ENCODE results near the gene SLC22A2.
"Not testable (repeated sequence)": the region's sequence is repeated elsewhere in the genome, so short reads cannot be mapped to it uniquely, and the experiment has no call there.

- TF ChIP-seq EP300 (IDR thresholded peaks at IDR 0.05; ENCODE audit: low read depth); POLR2A (IDR thresholded peaks at IDR 0.05); POLR2AphosphoS5 (IDR thresholded peaks at IDR 0.05): not testable (repeated sequence)
- TF ChIP-seq, protein P1, sequence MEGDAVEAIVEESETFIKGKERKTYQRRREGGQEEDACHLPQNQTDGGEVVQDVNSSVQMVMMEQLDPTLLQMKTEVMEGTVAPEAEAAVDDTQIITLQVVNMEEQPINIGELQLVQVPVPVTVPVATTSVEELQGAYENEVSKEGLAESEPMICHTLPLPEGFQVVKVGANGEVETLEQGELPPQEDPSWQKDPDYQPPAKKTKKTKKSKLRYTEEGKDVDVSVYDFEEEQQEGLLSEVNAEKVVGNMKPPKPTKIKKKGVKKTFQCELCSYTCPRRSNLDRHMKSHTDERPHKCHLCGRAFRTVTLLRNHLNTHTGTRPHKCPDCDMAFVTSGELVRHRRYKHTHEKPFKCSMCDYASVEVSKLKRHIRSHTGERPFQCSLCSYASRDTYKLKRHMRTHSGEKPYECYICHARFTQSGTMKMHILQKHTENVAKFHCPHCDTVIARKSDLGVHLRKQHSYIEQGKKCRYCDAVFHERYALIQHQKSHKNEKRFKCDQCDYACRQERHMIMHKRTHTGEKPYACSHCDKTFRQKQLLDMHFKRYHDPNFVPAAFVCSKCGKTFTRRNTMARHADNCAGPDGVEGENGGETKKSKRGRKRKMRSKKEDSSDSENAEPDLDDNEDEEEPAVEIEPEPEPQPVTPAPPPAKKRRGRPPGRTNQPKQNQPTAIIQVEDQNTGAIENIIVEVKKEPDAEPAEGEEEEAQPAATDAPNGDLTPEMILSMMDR (IDR thresholded peaks at IDR 0.05): not testable (repeated sequence)
These were observed 20.9 kb downstream of the SLC22A2 start for GRCh38 chr6:160237597-160238275.
